PC-3 (cell line): ENCODE results near the gene FOXD4L1.
"Not testable (repeated sequence)": the region's sequence is repeated elsewhere in the genome, so short reads cannot be mapped to it uniquely, and the experiment has no call there.

Source experiments
- EZH2 ChIP-seq: fragments of 300-600 bp; sonication (generic); IDR thresholded peaks from one replicate; pipeline ENCODE4 v1.6.1; 2017; ENCODE audit warnings: antibody characterized with exemption, mild to moderate bottlenecking, low read length; ENCODE audit not compliant: unreplicated experiment
- EZH2phosphoT487 ChIP-seq: fragments of 300-600 bp; sonication (generic); IDR thresholded peaks from 2 replicates; pipeline ENCODE4 v1.6.1; 2018; ENCODE audit warnings: mild to moderate bottlenecking, antibody characterized with exemption, low read length, borderline replicate concordance
- TF ChIP-seq, protein P1 (sequence below): fragments of 300-600 bp; sonication (generic); conservative IDR thresholded peaks from 2 replicates; pipeline ENCODE4 v1.5.1; 2017; ENCODE audit warnings: antibody characterized with exemption, low read depth, mild to moderate bottlenecking, low read length

DNA sequence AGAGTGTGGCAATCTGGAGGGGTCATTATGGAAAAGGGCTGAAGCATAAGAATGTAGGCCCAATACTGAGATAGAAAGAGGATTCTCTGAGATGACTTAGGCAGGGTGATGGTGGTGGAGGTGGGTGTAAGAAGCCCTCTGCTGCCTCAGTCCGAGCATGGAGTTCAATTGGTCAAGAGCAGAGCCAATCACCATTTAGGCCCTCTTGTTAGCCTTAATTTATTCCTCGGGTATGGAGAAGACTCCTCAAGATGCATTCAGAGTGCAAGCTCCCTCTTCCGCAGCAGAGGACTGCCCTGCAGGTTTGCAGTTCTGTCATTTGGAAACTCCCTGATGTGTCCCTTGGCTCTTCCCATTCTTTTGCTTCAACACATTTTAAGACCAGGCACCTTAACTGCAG, 17.5 kb downstream of the FOXD4L1 start:
- TF ChIP-seq, protein P1, sequence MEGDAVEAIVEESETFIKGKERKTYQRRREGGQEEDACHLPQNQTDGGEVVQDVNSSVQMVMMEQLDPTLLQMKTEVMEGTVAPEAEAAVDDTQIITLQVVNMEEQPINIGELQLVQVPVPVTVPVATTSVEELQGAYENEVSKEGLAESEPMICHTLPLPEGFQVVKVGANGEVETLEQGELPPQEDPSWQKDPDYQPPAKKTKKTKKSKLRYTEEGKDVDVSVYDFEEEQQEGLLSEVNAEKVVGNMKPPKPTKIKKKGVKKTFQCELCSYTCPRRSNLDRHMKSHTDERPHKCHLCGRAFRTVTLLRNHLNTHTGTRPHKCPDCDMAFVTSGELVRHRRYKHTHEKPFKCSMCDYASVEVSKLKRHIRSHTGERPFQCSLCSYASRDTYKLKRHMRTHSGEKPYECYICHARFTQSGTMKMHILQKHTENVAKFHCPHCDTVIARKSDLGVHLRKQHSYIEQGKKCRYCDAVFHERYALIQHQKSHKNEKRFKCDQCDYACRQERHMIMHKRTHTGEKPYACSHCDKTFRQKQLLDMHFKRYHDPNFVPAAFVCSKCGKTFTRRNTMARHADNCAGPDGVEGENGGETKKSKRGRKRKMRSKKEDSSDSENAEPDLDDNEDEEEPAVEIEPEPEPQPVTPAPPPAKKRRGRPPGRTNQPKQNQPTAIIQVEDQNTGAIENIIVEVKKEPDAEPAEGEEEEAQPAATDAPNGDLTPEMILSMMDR = not testable (repeated sequence)
- TF ChIP-seq EZH2, EZH2phosphoT487: not testable (repeated sequence)
